H1 (cell line): ENCODE results near the gene RABEP2.

Source experiments
- CBX5 ChIP-seq: fragments of 300-800, 300-1000 bp; sonication (generic); IDR thresholded peaks from 2 replicates; pipeline ENCODE4 v1.7.1; 2016; ENCODE audit warnings: antibody characterized with exemption, low read length, low read depth
- CHD1 ChIP-seq: IDR thresholded peaks from 2 replicates; pipeline ENCODE4 v1.6.1; 2012; ENCODE audit warnings: low read depth, low read length, improper control_type of control experiment
- CHD2 ChIP-seq: IDR thresholded peaks from 2 replicates; pipeline ENCODE4 v1.6.1; 2012; ENCODE audit warnings: low read length, improper control_type of control experiment
- CTCF ChIP-seq, 3 experiments: IDR thresholded peaks; 1 replicate in 2 of 3; 2 replicates in 1 of 3; pipeline versions ENCODE4 v1.5.1 to v1.6.1; 2011; ENCODE audit warnings: low read length in 3 of 3, mild to moderate bottlenecking in 3 of 3, inconsistent platforms in 2 of 3, low read depth in 1 of 3, moderate library complexity in 1 of 3; ENCODE audit not compliant: insufficient read depth in 1 of 3; ENCODE audit errors: control extremely low read depth in 1 of 3
- E2F6 ChIP-seq: IDR thresholded peaks from 2 replicates; pipeline ENCODE4 v1.6.1; 2012; ENCODE audit warnings: inconsistent platforms
- PHF8 ChIP-seq: fragments of 200-600 bp; sonication (generic); conservative IDR thresholded peaks from 2 replicates; pipeline ENCODE4 v1.7.1; 2012; ENCODE audit warnings: low read depth, mild to moderate bottlenecking, inconsistent platforms, low read length, moderate library complexity
- POLR2A ChIP-seq, 2 experiments: IDR thresholded peaks; 1 replicate in 1 of 2; 2 replicates in 1 of 2; pipeline ENCODE4 v1.6.1; 2011; ENCODE audit warnings: low read depth in 2 of 2, low read length in 2 of 2, mild to moderate bottlenecking in 2 of 2; ENCODE audit errors: control extremely low read depth in 1 of 2
- POLR2AphosphoS5 ChIP-seq: IDR thresholded peaks from 2 replicates; pipeline ENCODE4 v1.6.1; 2011; ENCODE audit warnings: low read depth, low read length
- RFX5 ChIP-seq: IDR thresholded peaks from 2 replicates; pipeline ENCODE4 v1.6.1; 2011; ENCODE audit warnings: low read depth, low read length, improper control_type of control experiment, borderline replicate concordance
- TEAD4 ChIP-seq: IDR thresholded peaks from 2 replicates; pipeline ENCODE4 v1.6.1; 2012; ENCODE audit warnings: low read depth, low read length, inconsistent platforms, mixed read lengths

GRCh38 chr16:28895609-28896008 lies 29.4 kb downstream of the RABEP2 start:
- TF ChIP-seq TEAD4 (no peak), CBX5 (no peak), E2F6 (no peak), POLR2AphosphoS5 (no peak), CTCF (IDR thresholded peaks at IDR 0.05; ENCODE audit: control extremely low read depth in 1 of 3, insufficient read depth in 1 of 3, low read depth in 1 of 3, low read length in 3 of 3) (no peak), POLR2A (IDR thresholded peaks at IDR 0.05; ENCODE audit: control extremely low read depth in 1 of 2, low read depth in 2 of 2, low read length in 2 of 2) (no peak), RFX5 (no peak), CHD2 (no peak), PHF8 (no peak), CHD1 (no peak)
